ENCODE data around the gene MUC5AC.
"Not testable (repeated sequence)": the region's sequence is repeated elsewhere in the genome, so short reads cannot be mapped to it uniquely, and the experiment has no call there.

The MUC5AC gene

DNA sequence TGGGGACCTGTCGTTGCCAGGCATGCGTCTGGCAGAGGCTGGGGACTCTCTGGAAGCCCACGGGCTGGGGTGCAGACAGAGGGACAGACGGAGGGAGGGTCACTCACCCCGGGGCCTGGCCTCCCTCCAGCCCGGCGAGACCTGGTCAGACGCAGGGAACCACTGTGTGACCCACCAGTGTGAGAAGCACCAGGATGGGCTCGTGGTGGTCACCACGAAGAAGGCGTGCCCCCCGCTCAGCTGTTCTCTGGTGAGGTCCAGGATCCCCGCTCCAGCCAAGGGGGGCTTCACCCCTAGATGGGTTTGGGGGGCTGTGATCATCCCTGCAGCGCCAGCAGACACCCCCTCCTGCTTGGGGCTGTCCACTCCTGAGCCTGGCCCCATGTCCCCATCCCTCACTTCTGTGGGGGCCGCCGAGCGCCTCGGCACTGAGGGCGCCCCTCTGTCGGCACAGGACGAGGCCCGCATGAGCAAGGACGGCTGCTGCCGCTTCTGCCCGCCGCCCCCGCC lies 41.5 kb downstream of the MUC5AC start:
- DNase-seq, result no peak

DNA sequence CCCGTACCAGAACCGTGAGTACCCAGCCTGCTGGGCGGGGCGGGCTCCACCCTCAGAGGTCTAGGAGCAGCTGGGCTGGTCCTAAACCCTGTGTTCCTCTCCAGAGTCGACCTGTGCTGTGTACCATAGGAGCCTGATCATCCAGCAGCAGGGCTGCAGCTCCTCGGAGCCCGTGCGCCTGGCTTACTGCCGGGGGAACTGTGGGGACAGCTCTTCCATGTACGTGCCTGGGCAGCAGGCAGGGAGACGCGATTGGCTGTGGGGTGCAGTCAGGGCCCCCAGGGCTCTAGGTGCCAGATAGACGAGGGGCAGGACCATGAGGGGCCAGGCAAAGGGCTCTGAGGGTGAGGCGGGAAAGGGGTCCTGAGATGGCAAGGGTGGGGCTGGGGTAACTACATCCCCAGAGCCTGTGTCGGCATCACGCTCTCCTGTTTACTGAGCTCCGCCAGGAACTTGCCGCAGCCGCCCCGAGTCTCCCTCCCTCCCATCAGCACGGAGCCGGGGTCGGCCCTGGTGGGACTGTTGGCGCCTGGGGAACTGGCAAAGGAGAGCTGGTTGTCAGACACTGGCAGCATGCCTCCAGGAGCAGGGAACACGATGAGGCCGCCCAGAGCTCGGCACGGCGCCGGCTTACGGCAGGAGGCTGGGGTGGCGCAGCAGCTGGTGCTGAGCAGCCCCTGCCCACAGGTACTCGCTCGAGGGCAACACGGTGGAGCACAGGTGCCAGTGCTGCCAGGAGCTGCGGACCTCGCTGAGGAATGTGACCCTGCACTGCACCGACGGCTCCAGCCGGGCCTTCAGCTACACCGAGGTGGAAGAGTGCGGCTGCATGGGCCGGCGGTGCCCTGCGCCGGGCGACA lies 42.2 kb downstream of the MUC5AC start:
- DNase-seq, result no peak

DNA sequence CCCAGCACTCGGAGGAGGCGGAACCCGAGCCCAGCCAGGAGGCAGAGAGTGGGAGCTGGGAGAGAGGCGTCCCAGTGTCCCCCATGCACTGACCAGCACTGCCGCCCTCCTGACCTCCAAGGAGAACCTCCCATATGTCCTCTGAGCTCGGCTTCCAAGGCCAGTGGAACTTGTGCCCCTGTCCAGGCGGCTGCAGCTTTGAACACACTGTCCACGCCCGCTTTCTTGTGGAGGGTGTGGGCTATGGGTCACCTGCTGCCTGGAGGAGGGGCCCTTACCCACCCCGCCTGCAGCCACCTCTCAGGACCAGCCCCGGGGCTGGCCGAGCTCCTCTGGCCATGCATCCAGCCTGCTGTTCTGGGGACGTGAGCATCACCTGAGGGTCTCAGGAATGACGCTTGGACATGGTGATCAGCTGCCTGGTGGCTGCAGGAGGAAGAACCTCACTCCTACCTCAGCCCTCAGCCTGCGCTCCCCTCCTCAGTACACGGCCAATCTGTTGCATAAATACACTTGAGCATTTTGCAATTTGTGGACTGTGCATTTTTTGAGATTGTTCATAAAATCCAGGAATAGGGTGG lies 42.9 kb downstream of the MUC5AC start:
- no peak for DNase-seq

DNA sequence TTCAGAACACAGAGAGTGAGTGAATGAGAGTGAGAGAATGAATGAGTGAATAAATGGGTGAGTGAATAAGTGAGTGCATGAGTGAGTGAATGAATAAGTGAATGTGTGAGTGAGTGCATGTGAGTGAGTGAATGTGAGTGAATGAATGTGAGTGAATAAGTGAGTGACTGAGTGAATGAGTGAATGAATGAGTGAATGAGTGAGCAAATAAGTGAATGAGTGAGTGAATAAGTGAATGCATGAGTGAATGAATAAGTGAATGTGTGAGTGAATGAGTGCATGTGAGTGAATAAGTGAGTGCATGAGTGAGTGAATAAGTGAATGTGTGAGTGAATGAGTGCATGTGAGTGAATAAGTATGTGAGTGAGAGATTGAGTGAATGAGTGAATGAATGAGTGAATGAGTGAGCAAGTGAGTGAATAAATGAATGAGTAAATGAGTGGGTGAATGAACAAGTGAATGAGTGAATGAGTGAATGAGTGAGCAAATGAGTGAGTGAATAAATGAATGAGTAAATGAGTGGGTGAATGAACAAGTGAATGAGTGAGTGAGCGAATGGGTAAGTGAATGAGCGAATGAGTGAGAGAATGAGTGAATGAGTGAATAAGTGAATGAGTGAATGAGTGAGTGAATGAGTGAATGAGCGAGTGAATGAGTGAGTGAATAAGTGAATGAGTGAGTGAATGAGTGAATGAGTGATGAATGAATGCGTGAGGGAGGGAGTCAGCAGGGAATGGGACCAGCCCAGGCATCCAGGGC lies 43.8 kb downstream of the MUC5AC start:
- DNase-seq, result no peak

DNA sequence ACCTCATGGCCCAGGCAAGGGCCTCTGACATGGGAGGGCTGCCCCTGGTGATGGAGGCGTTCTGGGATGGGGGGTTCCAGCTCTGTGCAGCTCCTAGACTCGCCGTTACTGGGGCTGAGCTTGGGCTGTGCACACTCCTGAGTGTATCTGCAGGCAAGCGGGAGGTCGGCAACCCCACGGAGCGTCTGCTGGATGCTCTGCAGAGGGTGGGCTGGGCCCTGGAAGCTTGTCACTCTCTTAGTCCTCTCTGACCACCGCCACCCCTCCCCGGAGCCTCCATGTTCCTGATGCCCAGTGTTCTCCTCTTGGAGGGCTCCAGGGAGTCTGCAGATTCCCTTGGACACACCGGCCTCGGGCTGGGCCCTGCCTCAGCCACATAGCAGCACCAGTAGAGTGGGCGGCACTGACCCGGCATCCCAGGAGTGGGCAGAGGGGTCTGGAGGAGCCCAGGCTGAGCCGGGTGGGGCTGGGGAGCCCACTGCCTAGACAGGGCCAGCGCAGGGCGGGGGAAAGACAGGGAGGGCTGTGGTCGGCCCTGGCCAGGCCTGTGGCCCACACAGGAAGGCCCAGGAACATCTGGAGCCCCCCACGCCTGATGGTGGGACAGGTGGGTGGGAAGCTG lies 44.5 kb downstream of the MUC5AC start:
- DNase-seq, result no peak

DNA sequence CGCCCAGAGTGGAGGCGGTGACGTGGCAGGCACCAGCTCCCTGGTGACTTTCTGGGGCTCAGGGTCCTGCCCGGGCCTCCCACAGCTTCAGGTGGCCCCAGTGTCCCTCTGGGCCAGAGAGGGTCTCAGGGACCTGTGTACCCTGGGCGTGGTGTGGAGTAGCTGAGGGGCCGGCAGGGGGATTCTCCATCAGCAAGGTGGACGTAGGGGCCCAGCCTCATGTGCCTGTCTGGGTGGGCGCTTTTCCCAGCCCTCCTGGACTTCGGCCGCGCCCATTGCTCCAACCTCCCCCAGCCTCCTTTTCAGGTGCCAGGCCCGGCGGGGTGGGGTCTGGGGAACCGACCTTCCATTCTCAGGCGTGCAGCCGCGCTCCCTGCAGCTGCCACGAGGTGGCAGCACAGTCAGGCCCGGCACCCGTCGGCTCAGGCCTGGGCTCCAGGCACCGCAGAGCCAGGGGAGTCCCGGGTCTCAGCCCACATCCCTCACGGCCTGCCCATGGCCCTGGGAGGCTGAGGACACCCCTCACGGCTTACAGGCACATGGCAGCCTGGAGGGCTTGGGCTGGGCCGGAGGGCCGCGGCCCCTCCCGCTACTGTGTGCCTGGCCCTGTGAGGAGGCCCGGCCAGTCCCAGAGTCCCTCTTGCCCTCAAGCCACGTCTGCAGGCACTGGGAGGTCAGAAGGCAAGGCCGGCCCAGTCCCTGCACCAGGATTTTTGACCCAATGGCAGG lies 45.2 kb downstream of the MUC5AC start:
- DNase-seq, result peak; percentile 56

DNA sequence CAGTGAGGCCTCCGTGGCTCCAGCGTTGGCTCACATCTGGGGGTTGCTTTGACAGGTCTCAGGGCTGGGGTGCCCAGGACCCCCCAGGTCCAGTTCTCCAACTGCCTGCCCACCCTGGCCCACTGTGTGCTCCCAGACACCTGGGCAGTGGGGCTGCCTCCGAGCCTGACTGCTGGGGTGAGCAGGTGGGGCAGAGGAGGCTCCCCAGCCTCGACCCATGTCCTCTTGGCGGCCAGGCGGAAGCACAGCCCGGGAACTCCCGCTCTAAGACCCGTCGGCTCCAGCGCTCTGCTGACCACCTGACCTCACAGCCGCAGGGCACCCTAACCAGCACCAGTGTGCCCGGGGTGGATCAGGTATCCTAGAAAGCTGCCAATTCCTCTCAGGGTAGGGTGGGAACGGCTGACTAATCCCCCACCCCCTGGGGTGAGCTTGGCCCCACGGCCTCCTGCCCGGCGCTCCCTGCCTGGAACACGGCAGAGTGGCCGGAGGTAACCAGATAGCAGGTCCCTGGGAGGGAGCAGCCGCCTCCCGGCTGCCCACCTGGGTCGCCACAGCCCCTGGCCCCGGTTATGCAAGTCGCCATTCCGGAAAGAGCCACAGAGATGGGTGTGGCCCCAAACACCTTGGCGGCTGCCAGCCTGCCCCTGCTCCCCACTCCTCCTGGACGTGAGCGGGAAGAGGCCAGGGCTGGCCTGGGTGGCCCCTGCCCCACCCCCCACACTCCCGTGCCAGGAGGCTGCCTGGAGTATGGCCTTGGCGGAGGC lies 45.9 kb downstream of the MUC5AC start:
- no peak for DNase-seq

DNA sequence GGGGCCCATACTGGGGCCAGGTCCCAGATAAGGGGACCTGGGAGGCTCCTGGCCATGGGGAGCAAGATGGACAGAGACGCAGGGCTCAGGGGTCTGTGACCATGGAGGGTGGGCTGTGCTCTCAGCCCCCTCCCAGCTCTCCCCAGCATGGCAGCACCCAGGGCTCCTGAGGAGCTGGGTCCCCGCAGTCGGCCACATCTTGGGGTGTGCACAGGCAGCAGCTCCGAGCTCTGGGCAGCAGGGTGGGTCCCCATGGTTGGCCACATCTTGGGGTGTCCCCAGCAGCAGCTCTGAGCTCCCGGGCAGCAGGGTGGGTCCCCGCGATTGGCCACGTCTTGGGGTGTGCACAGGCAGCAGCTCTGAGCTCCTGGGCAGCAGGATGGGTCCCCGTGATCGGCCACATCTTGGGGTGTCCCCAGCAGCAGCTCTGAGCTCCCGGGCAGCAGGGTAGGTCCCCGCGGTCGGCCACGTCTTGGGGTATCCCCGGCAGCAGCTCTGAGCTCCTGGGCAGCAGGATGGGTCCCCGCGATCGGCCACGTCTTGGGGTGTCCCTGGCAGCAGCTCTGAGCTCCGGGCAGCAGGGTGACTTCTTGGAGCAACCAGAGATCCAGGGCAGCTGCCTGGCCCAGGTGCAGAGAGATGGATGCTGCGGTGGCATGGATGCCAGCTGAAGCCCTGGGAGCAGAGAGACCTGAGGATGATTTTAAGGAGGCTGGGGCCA lies 46.8 kb downstream of the MUC5AC start:
- no peak for DNase-seq

DNA sequence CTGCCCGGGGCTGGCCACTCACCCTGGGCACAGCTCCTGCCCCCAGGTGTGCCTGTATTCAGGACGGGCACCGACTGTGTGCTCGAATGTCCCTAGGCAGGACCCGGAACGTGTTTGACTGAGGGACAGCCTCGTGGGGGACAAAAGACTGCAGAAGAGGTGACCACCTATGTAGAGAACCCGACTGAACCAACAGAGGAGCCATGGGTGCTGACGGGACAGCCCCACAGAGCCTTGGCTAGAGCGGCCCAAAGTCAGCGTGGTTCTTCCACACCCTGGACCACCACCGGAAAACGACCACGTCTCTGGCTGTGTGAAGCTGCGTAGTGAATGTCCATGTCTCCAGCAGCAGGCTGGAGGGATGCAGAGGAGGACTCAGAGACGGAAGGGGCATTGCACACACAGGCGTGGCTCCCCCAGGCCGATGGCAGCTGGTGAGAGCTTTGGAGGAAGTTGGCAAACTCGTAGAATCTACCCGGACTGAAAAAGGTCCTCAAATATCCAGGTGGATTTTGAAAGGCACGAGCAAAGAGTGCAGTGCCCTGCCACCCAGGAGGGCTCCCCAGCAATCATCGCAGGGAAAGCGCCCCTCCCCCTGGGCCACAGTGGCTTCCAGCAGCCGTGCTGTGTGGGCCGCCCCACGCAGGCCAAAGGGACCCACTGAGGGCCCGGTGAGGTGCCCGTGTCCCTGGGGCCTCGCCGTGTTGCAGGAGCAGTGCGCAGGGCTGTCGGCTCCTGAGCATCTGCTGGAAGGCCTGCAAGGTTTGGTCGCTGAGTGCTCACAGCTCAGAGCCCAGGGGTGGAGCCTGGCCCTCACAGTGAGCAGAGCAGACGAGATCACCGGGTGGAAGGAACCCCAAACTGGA lies 47.6 kb downstream of the MUC5AC start:
- no peak for DNase-seq

DNA sequence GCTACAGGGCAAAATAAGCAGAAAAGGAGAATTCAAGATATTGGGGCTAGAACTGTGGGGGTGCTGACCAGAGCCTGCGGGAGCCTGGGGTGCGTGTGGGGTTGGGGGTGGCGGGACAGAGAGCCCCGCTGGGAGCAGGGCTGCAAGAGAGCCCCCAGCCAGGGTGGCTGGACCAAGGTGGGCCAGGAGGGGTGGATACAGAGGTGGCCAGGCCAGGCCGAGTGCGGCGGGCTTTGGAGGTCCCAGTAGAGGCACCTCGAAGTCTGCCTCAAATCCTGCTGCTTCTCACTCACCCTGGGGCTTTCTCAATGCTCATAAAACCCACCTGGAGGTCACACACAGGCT lies 48.2 kb downstream of the MUC5AC start:
- DNase-seq, result no peak

DNA sequence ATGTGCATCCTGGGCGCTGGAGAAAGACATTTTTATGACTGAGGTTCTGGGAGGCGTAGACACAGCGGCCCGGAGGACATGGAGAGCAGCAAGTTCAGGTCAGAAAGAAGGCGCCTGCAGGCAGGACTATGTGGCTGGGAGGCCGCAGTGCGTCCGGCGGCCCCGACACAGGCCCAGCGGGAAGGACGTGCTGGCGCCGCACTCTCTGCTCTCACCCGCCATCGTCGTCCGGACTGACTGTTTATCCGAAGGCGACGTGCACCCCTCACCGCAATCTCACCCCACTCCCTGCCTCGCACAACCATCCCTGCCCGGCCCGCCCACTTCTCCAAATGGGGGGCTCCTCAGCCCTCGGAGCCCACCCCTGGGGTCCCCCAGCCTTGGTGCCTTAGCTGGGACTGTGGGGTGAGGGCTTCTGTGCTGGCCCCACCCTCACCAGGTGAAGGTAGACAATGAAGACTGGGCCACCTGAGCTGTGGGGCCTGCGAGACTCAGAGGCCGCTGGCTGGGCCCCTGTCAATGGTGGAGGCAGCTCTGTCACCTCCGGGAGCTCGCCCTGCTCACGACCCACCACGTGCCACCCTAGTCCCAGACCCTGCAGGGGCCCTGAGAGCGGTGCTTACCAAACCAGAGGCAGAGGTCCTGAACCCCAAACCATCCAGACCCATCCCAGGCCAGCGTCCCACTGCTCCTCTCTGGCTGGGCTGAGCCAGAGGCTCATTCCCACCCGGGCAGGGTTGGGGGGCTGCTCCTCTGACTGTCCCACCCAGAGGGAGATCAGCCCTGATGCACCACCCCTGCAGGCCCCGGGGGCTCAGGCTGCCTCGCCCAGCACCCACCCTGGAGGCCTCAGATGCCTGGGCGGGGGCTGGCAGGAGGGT lies 48.9 kb downstream of the MUC5AC start:
- no peak for DNase-seq

DNA sequence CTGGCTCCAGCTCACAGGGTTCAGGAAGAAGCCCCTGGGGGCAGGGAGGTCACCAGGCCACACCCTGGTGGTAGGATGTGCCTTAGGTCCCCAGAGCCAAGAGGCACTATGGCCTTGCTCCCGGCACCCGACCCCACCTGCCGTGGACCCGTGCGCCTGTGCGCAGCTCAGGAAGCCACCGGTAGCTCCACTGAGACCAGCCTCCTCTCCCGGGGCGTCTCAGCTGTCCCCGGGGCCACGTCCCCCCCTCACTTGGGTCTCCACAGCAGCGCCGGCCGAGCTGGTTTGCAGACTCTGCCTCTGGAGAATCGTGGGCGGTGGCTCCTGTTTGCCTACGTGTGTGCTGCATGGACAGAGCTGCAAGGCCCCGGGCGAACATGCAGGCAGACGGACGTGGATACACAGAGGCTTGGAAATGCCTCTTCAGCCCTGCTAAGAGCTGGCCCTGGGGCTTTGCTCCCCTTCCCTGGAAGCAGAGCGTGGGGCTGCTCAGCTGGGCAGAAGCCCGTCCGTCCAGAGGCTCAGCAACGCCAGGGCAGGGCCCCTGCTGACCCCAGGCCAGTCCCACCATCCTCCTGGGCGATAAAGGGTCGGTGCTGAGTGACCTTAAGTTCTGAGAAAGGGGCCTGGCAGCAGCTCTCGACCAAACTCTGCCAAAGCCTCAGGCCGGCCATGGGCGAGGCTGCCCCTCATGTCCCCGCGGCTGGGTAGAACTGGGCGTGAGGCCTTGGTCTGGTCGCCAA lies 49.8 kb downstream of the MUC5AC start:
- no peak for DNase-seq

DNA sequence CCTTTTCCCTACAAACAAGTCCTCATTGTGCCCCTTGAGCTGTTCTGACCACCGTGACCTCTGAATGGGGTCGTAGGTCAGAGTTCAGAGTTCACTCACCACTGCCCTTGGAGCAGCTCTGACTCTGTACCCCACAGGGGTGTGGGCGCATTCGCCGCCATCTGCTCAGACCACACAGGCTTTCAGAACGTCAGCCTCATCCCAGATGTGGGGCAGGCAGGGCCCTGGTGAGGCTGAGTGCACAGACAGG lies 50.3 kb downstream of the MUC5AC start:
- DNase-seq, result no peak

DNA sequence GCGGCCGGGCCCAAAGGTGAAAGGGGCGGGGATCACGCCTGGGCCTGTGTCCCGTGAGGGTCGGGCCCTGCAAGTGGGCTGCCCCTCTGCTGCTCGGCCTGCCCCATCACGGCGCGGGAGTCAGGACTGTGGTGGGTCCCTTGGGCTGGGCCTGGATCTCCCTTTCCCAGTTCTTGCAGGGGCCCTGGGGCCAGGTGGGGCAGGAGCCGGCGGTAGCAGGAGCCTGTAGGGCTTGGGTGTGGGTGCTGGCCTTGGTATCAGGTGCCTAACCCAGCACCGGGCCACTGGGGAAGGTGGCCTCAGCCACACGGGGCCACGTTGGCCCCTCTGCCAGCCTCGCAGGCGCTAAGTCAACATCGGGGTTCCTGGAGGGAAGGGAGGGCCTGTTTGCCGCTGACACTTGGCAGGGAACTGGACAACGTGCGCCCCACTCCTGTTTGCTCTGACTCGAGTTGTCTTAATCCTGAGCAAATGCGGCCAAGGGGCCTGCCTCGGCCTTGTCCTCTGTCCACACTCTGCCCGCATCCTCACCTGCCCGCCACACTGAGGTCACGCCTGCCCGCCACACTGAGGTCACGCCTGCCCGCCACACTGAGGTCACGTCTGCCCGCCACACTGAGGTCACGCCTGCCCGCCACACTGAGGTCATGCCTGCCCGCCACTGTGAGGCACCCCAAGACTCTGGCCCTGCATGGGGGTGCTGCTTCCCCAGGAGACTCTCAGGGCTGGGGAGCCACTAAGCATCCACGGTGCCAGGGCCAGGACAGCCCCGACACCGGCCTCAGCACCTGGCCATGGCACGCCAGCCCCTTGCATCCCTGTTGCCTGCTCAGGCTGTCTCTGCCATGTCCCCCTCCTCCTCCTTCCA lies 50.9 kb downstream of the MUC5AC start:
- DNase-seq, result no peak

DNA sequence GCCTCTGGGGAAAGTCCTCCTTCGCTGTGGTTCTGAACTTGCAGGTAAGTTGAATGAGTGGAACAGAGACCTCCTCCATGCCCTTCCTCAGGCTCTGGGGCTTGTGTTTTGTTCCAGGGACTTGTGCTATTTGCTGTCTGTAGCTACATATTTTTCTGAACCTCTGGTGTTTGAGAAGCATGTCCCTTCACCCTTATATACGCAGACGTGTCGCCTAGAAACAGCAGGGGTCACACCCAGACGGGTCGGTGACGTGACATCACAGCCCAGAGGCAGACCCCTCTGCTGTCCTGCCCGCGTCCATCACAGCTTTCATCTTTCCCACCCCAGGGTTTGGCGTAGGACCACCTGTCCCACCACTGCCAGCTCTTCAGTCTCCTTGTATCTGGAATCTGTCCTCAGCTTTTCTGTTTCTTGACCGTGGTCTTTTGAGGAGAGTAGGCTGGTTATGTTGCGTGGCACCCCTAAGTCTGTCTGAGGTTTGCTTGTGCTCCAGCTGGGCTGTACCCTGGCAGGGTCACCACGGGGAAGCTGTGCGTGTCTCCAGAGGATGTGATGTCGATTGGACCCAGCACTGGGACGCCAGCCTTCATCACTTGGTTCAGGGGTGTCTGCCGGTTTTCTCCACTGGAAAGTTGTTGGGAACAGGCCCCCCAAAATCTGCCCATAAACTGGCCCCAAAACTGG lies 51.8 kb downstream of the MUC5AC start:
- DNase-seq, result no peak

DNA sequence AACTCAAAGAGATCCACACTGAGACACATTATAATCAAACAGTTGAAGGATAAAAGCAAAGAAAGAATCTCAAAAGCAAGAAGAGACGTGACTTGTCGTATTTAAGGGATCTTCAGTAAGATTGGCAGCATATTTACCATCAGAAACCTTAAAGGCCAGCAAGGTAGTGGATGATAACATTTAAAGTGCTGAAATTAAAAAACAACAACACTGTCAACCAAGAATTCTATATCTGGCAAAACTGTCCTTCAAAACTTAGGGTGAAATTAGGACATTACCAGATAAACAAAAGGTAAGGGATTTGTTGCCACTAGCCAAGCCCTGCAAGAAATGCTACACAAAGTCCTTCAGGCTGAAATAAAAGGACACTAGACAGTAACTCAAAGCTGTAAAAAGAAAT lies 54.1 kb downstream of the MUC5AC start:
- no peak for DNase-seq

DNA sequence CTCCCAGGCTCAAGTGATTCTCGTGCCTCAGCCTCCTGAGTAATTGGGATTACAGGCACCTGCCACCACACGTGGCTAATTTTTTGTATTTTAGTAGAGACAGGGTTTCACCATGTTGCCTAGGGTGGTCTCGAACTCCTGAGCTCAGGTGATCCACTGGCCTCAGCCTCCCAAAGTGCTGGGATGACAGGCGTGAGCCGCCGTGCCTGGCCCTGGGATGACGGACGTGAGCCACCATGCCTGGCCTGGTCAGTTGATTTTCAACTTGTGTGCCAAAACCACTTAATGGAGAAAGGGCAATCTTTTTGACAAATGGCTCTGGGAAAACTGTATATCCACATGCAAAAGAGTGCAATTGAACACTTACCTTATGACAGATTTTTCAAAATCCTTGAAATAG lies 58.1 kb downstream of the MUC5AC start:
- DNase-seq, result not testable (repeated sequence)
